ENCODE results near the gene INTS15. TPM values are rescaled to one million over a fixed set of nuclear protein-coding genes. Genes with fewer than 3 reads are reported as not detected.

INTS15 gene
- total RNA-seq, 4 donors from 2014 or later, result 21.3 to 34.5 (median 29.7) TPM

DNA sequence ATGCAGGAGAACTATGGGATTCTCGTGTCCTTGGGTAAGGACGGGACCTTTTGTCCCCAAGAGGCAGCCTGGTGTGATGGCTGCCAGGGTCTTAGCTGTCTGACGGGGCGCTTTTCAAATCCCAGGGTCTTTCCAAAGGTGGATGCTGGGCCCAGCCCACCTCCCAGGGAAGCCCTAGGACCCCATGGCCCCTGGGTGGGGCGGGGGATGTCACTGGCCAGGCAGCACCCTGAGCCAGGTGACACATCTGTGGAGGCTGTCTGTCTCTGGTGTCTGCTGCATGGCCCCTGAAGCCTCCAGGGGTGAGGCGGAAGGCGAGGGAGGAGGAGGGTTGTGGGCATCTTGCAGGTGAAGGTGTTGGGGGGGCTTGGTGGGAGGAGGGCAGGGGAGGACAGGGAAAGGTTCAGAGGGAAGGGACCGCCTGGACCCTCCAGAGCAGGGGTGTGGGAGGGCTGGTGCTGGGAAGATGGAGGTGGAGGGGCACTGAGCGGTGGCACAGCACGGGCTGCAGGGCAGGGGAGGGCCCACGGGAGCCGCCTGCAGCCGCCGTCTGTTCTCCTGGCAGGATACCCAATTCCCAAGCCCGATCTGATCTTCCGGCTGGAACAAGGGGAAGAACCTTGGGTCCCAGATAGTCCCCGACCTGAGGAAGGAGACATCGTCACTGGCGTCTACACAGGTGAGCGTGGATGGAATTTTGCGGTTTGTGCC, 54.2 kb downstream of the INTS15 start:
- TF ChIP-seq POLR2A (IDR thresholded peaks at IDR 0.05), result no peak
- no peak for TF ChIP-seq CTCF (IDR thresholded peaks at IDR 0.05)
- no peak for DNase-seq (ENCODE audit: low spot score in 2 of 2)
- WGBS, 2 donors, result 91 to 92% methylated on average over 18 to 21 of the region's 21 CpGs
- intact Hi-C loops (cut with DNase I; ENCODE audit: low total_unique reads), result no loop called here
- no peak overlapping the region for H3K4me3 ChIP-seq (ENCODE audit: low read depth, poor library complexity, severe bottlenecking)

DNA sequence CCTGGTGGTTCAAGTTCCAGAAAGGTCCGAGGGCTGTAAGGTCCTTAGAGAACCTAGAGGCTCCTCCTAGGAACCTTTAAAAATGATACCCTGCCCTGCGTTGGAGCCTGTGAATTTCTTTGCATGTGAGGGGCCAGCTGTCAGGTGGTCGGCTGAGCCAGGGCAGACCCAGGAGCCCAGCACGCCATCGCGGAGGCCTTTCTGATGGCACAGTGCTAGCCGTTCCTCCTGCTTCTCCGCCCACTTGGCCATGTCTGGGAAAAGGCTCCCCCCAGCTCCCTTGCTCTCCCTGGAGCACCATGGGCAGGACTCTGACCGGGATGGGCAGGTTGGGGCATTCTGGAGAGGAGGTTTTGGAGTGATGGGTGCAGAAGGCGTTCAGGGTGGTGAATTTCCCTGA, 54.9 kb downstream of the INTS15 start:
- intact Hi-C loops (cut with DNase I; ENCODE audit: low total_unique reads), result no loop called here
- 94% methylated on average over 5 to 10 of the region's 10 CpGs for WGBS, 2 donors
- DNase-seq (ENCODE audit: low spot score in 2 of 2), result no peak
- no peak for TF ChIP-seq CTCF (IDR thresholded peaks at IDR 0.05)
- TF ChIP-seq POLR2A (IDR thresholded peaks at IDR 0.05), result no peak
- H3K4me3 ChIP-seq (ENCODE audit: low read depth, poor library complexity, severe bottlenecking), result no peak overlapping the region

- DNase-seq (ENCODE audit: low spot score in 2 of 2), result no peak
- H3K4me3 ChIP-seq (ENCODE audit: low read depth, poor library complexity, severe bottlenecking), result no peak overlapping the region
- TF ChIP-seq CTCF (IDR thresholded peaks at IDR 0.05), result no peak
- no peak for TF ChIP-seq POLR2A (IDR thresholded peaks at IDR 0.05)
- WGBS, 2 donors, result 52 to 68% methylated on average over 4 of the region's 8 CpGs
- intact Hi-C loops (cut with DNase I; ENCODE audit: low total_unique reads), result loop anchor here (1.0 kb wide), 1 partner anchor 28 kb away; no protein-coding TSS in a partner anchor
Measured at GRCh38 chr7:6646465-6646864, 56.6 kb downstream of the INTS15 start.

DNA sequence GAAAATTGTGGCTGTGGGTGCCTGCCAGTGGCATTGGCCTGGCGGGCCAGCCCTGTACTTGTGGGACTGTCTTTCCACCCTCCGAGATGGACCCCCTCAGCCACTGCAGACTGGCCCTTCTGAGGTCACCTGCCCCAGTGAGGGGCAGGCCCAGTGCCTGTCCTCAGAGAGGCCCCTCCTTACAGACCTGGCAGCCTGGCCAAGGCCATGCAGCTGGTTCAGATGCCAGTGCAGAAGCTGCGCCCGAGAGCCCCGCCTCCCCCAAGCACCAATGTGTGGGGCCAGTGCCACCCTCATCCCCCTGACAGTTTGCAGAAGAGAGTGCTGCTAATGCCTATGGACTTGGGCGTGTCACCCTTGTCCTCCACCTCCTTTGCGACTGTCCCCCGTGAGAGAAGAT, 57.3 kb downstream of the INTS15 start:
- TF ChIP-seq CTCF (IDR thresholded peaks at IDR 0.05), result no peak
- no peak for TF ChIP-seq POLR2A (IDR thresholded peaks at IDR 0.05)
- 62 to 79% methylated on average over 3 to 8 of the region's 8 CpGs for WGBS, 2 donors
- DNase-seq (ENCODE audit: low spot score in 2 of 2), result no peak
- no peak overlapping the region for H3K4me3 ChIP-seq (ENCODE audit: low read depth, poor library complexity, severe bottlenecking)
- intact Hi-C loops (cut with DNase I; ENCODE audit: low total_unique reads), result no loop called here

GRCh38 chr7:6647541-6647940, 57.7 kb downstream of the INTS15 start:
- no peak overlapping the region for H3K4me3 ChIP-seq (ENCODE audit: low read depth, poor library complexity, severe bottlenecking)
- no peak for TF ChIP-seq POLR2A (IDR thresholded peaks at IDR 0.05)
- TF ChIP-seq CTCF (IDR thresholded peaks at IDR 0.05), result no peak

More at GRCh38 chr7:6647541-6647940, 57.7 kb downstream of the INTS15 start:
- 90% methylated on average over 12 to 14 of the region's 14 CpGs for WGBS, 2 donors
- DNase-seq (ENCODE audit: low spot score in 2 of 2), result no peak
- intact Hi-C loops (cut with DNase I; ENCODE audit: low total_unique reads), result no loop called here
